IMR-90 (cell line): ENCODE measurements around the gene CDC42BPG.

ENCODE experiments used
- BHLHE40 ChIP-seq: fragments of 150-350 bp; IDR thresholded peaks from 2 replicates; pipeline ENCODE4 v1.6.1; 2016; ENCODE audit warnings: mild to moderate bottlenecking, low read depth, low read length
- CEBPB ChIP-seq: IDR thresholded peaks from 2 replicates; pipeline ENCODE4 v1.6.1; 2012; ENCODE audit warnings: low read depth, low read length, improper control_type of control experiment
- CHD1 ChIP-seq: IDR thresholded peaks from 2 replicates; pipeline ENCODE4 v1.6.1; 2012; ENCODE audit warnings: low read depth, low read length, improper control_type of control experiment
- FOS ChIP-seq: fragments of 150-350 bp; IDR thresholded peaks from 2 replicates; pipeline ENCODE4 v1.6.1; 2016; ENCODE audit warnings: low read depth, low read length
- MAFK ChIP-seq: IDR thresholded peaks from 2 replicates; pipeline ENCODE4 v1.6.1; 2012; ENCODE audit warnings: low read depth, low read length, improper control_type of control experiment
- MAZ ChIP-seq: IDR thresholded peaks from 2 replicates; pipeline ENCODE4 v1.6.1; 2012; ENCODE audit warnings: low read depth, mild to moderate bottlenecking, low read length, improper control_type of control experiment, moderate library complexity, borderline replicate concordance
- MXI1 ChIP-seq: IDR thresholded peaks from 2 replicates; pipeline ENCODE4 v1.6.1; 2012; ENCODE audit warnings: low read depth, mild to moderate bottlenecking, low read length, moderate library complexity, borderline replicate concordance
- POLR2A ChIP-seq: IDR thresholded peaks from 2 replicates; pipeline ENCODE4 v1.6.1; 2012; ENCODE audit warnings: mild to moderate bottlenecking, low read depth, low read length
- RAD21 ChIP-seq: IDR thresholded peaks from 2 replicates; pipeline ENCODE4 v1.6.1; 2012; ENCODE audit warnings: low read length, improper control_type of control experiment
- RFX5 ChIP-seq: IDR thresholded peaks from 2 replicates; pipeline ENCODE4 v1.8.0; 2012; ENCODE audit warnings: low read depth, mild to moderate bottlenecking, low read length, moderate library complexity
- SMC3 ChIP-seq: fragments of 150-350 bp; IDR thresholded peaks from 2 replicates; pipeline ENCODE4 v1.6.1; 2016; ENCODE audit warnings: low read depth, mild to moderate bottlenecking, antibody characterized with exemption, low read length, moderate library complexity
- USF2 ChIP-seq: fragments of 150-350 bp; IDR thresholded peaks from 2 replicates; pipeline ENCODE4 v1.6.1; 2017; ENCODE audit warnings: mild to moderate bottlenecking, antibody characterized with exemption, low read length, low read depth
- TF ChIP-seq, protein P1 (sequence below): conservative IDR thresholded peaks from 2 replicates; pipeline ENCODE4 v1.5.1; 2012; ENCODE audit warnings: mild to moderate bottlenecking, low read depth, low read length, improper control_type of control experiment

DNA sequence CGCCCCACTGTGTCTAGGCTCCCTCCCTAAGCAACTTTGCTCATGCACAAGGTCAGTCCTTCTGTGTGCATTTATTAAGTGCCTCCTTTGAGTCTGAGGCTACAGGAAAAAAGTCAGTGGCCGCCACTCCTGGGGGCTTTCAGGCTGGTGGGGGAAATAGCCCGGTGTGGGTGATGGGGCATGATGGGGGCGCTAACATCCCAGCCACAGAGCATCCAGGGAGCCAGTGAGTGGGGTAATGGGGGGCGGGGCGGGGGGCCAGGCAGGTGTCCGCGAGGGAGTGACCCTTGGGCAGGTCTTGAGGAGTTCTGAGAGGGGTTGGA is 43.9 kb upstream of the CDC42BPG start:
- no peak for TF ChIP-seq CHD1
- TF ChIP-seq, protein P1, sequence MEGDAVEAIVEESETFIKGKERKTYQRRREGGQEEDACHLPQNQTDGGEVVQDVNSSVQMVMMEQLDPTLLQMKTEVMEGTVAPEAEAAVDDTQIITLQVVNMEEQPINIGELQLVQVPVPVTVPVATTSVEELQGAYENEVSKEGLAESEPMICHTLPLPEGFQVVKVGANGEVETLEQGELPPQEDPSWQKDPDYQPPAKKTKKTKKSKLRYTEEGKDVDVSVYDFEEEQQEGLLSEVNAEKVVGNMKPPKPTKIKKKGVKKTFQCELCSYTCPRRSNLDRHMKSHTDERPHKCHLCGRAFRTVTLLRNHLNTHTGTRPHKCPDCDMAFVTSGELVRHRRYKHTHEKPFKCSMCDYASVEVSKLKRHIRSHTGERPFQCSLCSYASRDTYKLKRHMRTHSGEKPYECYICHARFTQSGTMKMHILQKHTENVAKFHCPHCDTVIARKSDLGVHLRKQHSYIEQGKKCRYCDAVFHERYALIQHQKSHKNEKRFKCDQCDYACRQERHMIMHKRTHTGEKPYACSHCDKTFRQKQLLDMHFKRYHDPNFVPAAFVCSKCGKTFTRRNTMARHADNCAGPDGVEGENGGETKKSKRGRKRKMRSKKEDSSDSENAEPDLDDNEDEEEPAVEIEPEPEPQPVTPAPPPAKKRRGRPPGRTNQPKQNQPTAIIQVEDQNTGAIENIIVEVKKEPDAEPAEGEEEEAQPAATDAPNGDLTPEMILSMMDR, result no peak
- no peak for TF ChIP-seq RFX5
- no peak for TF ChIP-seq POLR2A
- TF ChIP-seq FOS, result no peak
- TF ChIP-seq USF2, result no peak
- TF ChIP-seq MAFK, result no peak
- no peak for TF ChIP-seq BHLHE40
- TF ChIP-seq MAZ, result no peak
- TF ChIP-seq MXI1, result no peak
- no peak for TF ChIP-seq SMC3
- no peak for TF ChIP-seq CEBPB
- no peak for TF ChIP-seq RAD21
